ENCODE results near the gene COBL. TPM values are rescaled to one million over a fixed set of nuclear protein-coding genes. Genes with fewer than 3 reads are reported as not detected.

Gene COBL
- total RNA-seq, 1 donor from 2014 or later, result 1.2 TPM

- Mint-ChIP-seq H3K36me3 (no peaks in the 10 kb centered on the region), H3K4me1 (no peaks in the 10 kb centered on the region), H3K4me3 (no peak overlapping the region), H3K27me3 (ENCODE audit: low read depth) (no peaks in the 10 kb centered on the region), H3K9me3 (peaks cover 10% of the 10 kb centered on the region), H3K27ac (no peak overlapping the region)
- TF ChIP-seq, protein P1, sequence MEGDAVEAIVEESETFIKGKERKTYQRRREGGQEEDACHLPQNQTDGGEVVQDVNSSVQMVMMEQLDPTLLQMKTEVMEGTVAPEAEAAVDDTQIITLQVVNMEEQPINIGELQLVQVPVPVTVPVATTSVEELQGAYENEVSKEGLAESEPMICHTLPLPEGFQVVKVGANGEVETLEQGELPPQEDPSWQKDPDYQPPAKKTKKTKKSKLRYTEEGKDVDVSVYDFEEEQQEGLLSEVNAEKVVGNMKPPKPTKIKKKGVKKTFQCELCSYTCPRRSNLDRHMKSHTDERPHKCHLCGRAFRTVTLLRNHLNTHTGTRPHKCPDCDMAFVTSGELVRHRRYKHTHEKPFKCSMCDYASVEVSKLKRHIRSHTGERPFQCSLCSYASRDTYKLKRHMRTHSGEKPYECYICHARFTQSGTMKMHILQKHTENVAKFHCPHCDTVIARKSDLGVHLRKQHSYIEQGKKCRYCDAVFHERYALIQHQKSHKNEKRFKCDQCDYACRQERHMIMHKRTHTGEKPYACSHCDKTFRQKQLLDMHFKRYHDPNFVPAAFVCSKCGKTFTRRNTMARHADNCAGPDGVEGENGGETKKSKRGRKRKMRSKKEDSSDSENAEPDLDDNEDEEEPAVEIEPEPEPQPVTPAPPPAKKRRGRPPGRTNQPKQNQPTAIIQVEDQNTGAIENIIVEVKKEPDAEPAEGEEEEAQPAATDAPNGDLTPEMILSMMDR (IDR thresholded peaks at IDR 0.05; ENCODE audit: unreplicated experiment), result no peak
- DNase-seq (ENCODE audit: low spot score in 2 of 2, unreplicated experiment in 2 of 2), result no peak
Measured at GRCh38 chr7:51128545-51129435, 187.8 kb downstream of the COBL start.

- no peaks in the 10 kb centered on the region for H3K36me3 Mint-ChIP-seq
- DNase-seq (ENCODE audit: low spot score in 2 of 2, unreplicated experiment in 2 of 2), result no peak
- peaks cover 6% of the 10 kb centered on the region for H3K9me3 Mint-ChIP-seq
- no peaks in the 10 kb centered on the region for H3K4me1 Mint-ChIP-seq
- no peaks in the 10 kb centered on the region for H3K27me3 Mint-ChIP-seq (ENCODE audit: low read depth)
- H3K4me3 Mint-ChIP-seq, result no peak overlapping the region
- H3K27ac Mint-ChIP-seq, result no peak overlapping the region
- TF ChIP-seq, protein P1 (IDR thresholded peaks at IDR 0.05; ENCODE audit: unreplicated experiment), result no peak
Measured at GRCh38 chr7:51127618-51127904, 189.0 kb downstream of the COBL start.

GRCh38 chr7:51126813-51127617, 189.6 kb downstream of the COBL start:
- H3K4me1 Mint-ChIP-seq, result no peaks in the 10 kb centered on the region
- no peak for DNase-seq (ENCODE audit: low spot score in 2 of 2, unreplicated experiment in 2 of 2)
- no peaks in the 10 kb centered on the region for H3K36me3 Mint-ChIP-seq
- H3K9me3 Mint-ChIP-seq, result peaks cover under 1% of the 10 kb centered on the region
- H3K27me3 Mint-ChIP-seq (ENCODE audit: low read depth), result no peaks in the 10 kb centered on the region
- no peak overlapping the region for H3K4me3 Mint-ChIP-seq
- TF ChIP-seq, protein P1 (IDR thresholded peaks at IDR 0.05; ENCODE audit: unreplicated experiment), result no peak
- H3K27ac Mint-ChIP-seq, result no peak overlapping the region

DNA sequence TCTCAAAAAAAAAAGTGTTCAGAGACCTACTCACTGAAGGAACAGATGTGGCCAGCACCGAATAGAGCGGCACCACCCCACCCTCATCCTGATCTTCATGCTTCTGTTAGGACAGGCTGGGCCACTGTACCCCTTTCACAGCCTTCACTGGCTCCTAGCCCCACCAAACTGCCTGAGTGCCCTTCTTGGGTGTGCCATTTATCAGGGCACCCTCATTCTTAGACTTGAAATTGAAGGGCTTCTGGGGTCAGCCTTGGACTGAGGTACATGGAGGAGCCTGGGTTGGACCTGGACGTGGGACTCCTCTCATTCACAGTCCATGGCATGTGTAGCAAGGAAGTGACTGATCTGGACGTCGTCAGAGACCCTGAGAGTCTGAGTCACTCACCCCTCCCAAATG, 190.3 kb downstream of the COBL start:
- Mint-ChIP-seq H3K36me3 (no peaks in the 10 kb centered on the region), H3K9me3 (no peaks in the 10 kb centered on the region), H3K4me3 (no peak overlapping the region), H3K4me1 (no peaks in the 10 kb centered on the region), H3K27me3 (ENCODE audit: low read depth) (no peaks in the 10 kb centered on the region), H3K27ac (no peak overlapping the region)
- TF ChIP-seq, protein P1 (IDR thresholded peaks at IDR 0.05; ENCODE audit: unreplicated experiment), result no peak
- no peak for DNase-seq (ENCODE audit: low spot score in 2 of 2, unreplicated experiment in 2 of 2)

DNA sequence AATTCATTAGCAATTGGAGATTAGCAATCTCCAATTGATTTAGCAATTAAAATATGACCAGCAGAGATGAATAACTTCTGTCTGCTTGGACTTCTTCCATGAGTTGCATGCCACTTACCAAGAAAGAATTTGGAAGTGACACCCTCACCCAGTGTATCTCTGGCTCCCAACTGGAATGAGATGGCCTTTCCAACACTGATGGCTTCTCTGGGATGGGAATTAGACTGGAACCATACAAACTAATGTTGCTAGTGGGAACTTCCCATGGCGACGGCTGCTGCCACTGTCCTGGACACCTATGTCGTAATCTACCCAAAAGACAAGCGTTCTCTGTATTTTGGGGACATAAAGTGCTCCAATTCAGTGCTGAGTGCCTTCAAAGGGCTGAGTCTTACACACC, 192.3 kb downstream of the COBL start:
- Mint-ChIP-seq H3K27ac (no peak overlapping the region), H3K4me3 (no peak overlapping the region), H3K9me3 (no peaks in the 10 kb centered on the region), H3K27me3 (ENCODE audit: low read depth) (no peaks in the 10 kb centered on the region), H3K4me1 (no peaks in the 10 kb centered on the region), H3K36me3 (no peaks in the 10 kb centered on the region)
- no peak for DNase-seq (ENCODE audit: low spot score in 2 of 2, unreplicated experiment in 2 of 2)
- TF ChIP-seq, protein P1 (IDR thresholded peaks at IDR 0.05; ENCODE audit: unreplicated experiment), result no peak

Data from mesothelial cell of epicardium (in vitro differentiated cells).